Mesothelial cell of epicardium (in vitro differentiated cells): ENCODE results near the gene MOBP. TPM values are rescaled to one million over a fixed set of nuclear protein-coding genes. Genes with fewer than 3 reads are reported as not detected.
"Not testable (repeated sequence)": the region's sequence is repeated elsewhere in the genome, so short reads cannot be mapped to it uniquely, and the experiment has no call there.

ENCODE experiments used
- DNase-seq, 2 experiments: peaks; one replicate each; pipeline ENCODE4 v3.0.0; 2021; ENCODE audit warnings: low spot score in 2 of 2; ENCODE audit not compliant: unreplicated experiment in 2 of 2
- H3K27ac Mint-ChIP-seq: 2 replicates; pipeline ENCODE4 v1.8.0; 2021; ENCODE audit warnings: mixed read lengths
- H3K27me3 Mint-ChIP-seq: 2 replicates; pipeline ENCODE4 v1.8.0; 2021; ENCODE audit warnings: low read depth, mixed read lengths
- H3K36me3 Mint-ChIP-seq: 2 replicates; pipeline ENCODE4 v1.8.0; 2021; ENCODE audit warnings: mixed read lengths
- H3K4me1 Mint-ChIP-seq: 2 replicates; pipeline ENCODE4 v1.8.0; 2021; ENCODE audit warnings: mixed read lengths
- H3K4me3 Mint-ChIP-seq: 2 replicates; pipeline ENCODE4 v1.8.0; 2021; ENCODE audit warnings: mild to moderate bottlenecking, moderate library complexity, mixed read lengths
- H3K9me3 Mint-ChIP-seq: 2 replicates; pipeline ENCODE4 v1.8.0; 2021; ENCODE audit warnings: mixed read lengths
- total RNA-seq: library from RNA; stranded (reverse); gene quantifications from 3 replicates; pipeline ENCODE4 v1.2.1, GENCODE V29; 2021
- TF ChIP-seq, protein P1 (sequence below): fragments of 200-600 bp; sonication (generic); IDR thresholded peaks from one replicate; pipeline ENCODE4 v1.5.0; 2021; ENCODE audit warnings: antibody characterized with exemption; ENCODE audit not compliant: unreplicated experiment

Gene MOBP
- not detected in 3 replicates for total RNA-seq

DNA sequence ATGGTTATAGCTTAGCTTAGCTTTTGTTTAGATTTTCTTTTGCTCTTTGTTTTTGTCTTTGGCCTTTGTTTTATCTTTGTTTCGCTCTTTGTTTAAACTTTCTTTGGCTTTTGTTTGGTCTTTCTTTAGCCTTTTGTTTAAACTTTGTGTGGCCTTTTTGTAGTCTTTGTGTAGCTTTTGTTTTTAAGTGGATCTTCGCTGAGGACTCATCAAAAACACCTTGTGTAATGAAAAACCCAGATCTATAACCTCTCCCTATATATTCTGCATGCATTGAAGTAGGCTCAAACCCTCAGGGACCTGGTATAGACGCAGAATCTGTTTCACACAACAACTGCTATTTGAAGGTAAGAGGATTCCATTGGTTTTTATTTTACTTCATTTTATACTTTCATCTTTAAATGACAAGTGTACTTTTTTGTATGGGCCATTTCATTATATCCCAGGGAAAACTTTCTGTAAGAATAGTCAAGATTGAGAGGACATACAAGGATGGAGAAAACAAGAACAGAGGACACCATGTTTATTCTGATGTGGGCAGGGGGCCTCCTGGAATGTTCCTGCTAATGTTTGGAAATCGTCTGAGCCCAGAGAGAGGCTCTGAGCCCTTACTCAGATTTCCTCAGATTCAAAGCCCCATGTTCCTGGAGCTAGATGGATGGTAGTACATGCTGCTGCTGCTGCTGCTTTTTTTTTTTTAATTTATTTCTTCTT is at the start of gene MOBP:
MOBP (plus strand) TSS at position 287 of the 714 bp plus-strand sequence. CDS start 34,390 bp downstream, outside the sequence.
- TF ChIP-seq, protein P1, sequence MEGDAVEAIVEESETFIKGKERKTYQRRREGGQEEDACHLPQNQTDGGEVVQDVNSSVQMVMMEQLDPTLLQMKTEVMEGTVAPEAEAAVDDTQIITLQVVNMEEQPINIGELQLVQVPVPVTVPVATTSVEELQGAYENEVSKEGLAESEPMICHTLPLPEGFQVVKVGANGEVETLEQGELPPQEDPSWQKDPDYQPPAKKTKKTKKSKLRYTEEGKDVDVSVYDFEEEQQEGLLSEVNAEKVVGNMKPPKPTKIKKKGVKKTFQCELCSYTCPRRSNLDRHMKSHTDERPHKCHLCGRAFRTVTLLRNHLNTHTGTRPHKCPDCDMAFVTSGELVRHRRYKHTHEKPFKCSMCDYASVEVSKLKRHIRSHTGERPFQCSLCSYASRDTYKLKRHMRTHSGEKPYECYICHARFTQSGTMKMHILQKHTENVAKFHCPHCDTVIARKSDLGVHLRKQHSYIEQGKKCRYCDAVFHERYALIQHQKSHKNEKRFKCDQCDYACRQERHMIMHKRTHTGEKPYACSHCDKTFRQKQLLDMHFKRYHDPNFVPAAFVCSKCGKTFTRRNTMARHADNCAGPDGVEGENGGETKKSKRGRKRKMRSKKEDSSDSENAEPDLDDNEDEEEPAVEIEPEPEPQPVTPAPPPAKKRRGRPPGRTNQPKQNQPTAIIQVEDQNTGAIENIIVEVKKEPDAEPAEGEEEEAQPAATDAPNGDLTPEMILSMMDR: no peak
- H3K27ac Mint-ChIP-seq: no peak within 1 kb of the TSS

GRCh38 chr3:39418556-39419225 is 48.8 kb upstream of the MOBP start:
- H3K36me3 Mint-ChIP-seq, H3K27me3 Mint-ChIP-seq, H3K9me3 Mint-ChIP-seq, H3K4me1 Mint-ChIP-seq, H3K27ac Mint-ChIP-seq, DNase-seq, H3K4me3 Mint-ChIP-seq: not testable (repeated sequence)

More for the DNA sequence above, at the start of gene MOBP:
- no peaks in the 10 kb centered on the region for H3K9me3 Mint-ChIP-seq
- H3K27me3 Mint-ChIP-seq: peaks cover 9% of the 10 kb centered on the region
- DNase-seq: no peak
- no peaks in the 10 kb centered on the region for H3K36me3 Mint-ChIP-seq
- H3K4me1 Mint-ChIP-seq: no peaks in the 10 kb centered on the region
- no peak within 1 kb of the TSS for H3K4me3 Mint-ChIP-seq

DNA sequence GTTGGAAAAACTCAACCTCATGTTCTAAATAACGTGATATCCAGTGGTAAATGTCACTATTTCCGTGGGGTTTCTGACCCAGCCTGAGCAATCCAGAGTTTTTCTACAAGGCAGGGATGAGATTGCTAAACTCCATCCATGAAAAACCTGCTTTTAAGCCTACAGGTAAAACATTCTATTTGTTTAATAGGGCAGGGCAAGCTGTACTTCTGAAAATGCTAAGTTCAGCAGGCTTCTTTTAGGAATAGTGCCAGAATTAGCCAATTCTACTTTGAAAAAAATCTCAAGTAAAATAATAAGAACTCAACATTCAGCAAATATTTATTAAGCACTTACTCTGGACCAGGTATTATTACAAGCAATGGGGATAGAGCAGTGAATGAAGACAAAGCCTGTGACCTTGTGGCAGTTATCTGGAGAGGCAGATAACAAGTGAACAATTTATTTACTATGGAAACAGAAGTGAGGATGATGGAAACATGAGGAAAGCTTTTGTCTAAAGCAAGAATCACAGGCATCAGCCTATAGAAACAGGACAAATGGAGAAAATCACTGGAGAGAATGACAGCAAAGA is 47.7 kb upstream of the MOBP start:
- TF ChIP-seq, protein P1: no peak
- Mint-ChIP-seq H3K36me3 (no peaks in the 10 kb centered on the region), H3K4me1 (no peaks in the 10 kb centered on the region), H3K27ac (no peak overlapping the region), H3K27me3 (peaks cover 7% of the 10 kb centered on the region), H3K9me3 (no peaks in the 10 kb centered on the region), H3K4me3 (no peak overlapping the region)
- DNase-seq: no peak

GRCh38 chr3:39420543-39420942 is 46.9 kb upstream of the MOBP start:
- Mint-ChIP-seq H3K27ac (no peak overlapping the region), H3K9me3 (no peaks in the 10 kb centered on the region), H3K36me3 (no peaks in the 10 kb centered on the region), H3K4me3 (no peak overlapping the region), H3K4me1 (no peaks in the 10 kb centered on the region), H3K27me3 (peaks cover 7% of the 10 kb centered on the region)
- TF ChIP-seq, protein P1: no peak
- no peak for DNase-seq

- Mint-ChIP-seq H3K9me3 (no peaks in the 10 kb centered on the region), H3K36me3 (no peaks in the 10 kb centered on the region), H3K4me1 (no peaks in the 10 kb centered on the region), H3K27ac (no peak overlapping the region), H3K27me3 (peaks cover 6% of the 10 kb centered on the region), H3K4me3 (no peak overlapping the region)
- TF ChIP-seq, protein P1: no peak
- no peak for DNase-seq
Measured at GRCh38 chr3:39423436-39423970, 44.0 kb upstream of the MOBP start.

DNA sequence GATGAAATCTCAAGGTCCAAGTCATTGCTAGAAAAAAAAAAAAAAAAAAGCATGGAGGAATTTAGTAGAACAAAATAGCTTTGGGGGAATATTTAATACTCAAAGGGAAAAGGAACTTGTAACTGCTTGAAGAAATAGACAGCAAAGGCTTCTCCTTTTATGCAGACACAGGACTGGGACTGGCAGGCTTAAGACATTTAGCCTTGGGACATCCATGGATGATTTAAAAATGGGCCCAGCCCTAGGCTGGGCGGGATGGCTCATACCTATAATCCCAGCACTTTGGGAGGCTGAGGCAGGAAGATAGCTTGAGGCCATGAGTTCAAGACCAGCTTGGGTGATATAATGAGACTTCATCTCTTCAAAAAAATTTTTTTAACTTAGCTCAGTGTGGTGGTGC is 41.2 kb upstream of the MOBP start:
- Mint-ChIP-seq H3K4me1 (no peaks in the 10 kb centered on the region), H3K9me3 (no peaks in the 10 kb centered on the region), H3K27ac (no peak overlapping the region), H3K27me3 (no peaks in the 10 kb centered on the region), H3K4me3 (no peak overlapping the region), H3K36me3 (no peaks in the 10 kb centered on the region)
- DNase-seq: no peak
- TF ChIP-seq, protein P1: no peak
